GM23338 (cell line): ENCODE measurements around the gene MIAT.

ENCODE experiments used
- EZH2 ChIP-seq: fragments of 200-600 bp; sonication (generic); IDR thresholded peaks from one replicate; pipeline ENCODE4 v1.8.0; 2017; ENCODE audit warnings: antibody characterized with exemption, mild to moderate bottlenecking, low read depth; ENCODE audit not compliant: unreplicated experiment
- EZH2phosphoT487 ChIP-seq: fragments of 200-600 bp; sonication (generic); IDR thresholded peaks from one replicate; pipeline ENCODE4 v1.8.1; 2018; ENCODE audit warnings: antibody characterized with exemption; ENCODE audit not compliant: unreplicated experiment
- JUNB ChIP-seq: IDR thresholded peaks from one replicate; pipeline ENCODE4 v1.6.1; 2016; ENCODE audit warnings: antibody characterized with exemption; ENCODE audit not compliant: unreplicated experiment
- POLR2AphosphoS5 ChIP-seq: IDR thresholded peaks from 2 replicates; pipeline ENCODE4 v1.6.1; 2016; ENCODE audit warnings: antibody characterized with exemption, low read depth
- TF ChIP-seq, protein P1 (sequence below), 2 experiments: fragments of 200-600 bp in 1 of 2; sonication (generic) in 1 of 2; conservative IDR thresholded peaks; 2 replicates each; pipeline versions ENCODE4 v1.5.1 to v1.6.1; 2016 to 2017; ENCODE audit warnings: antibody characterized with exemption in 2 of 2, low read depth in 2 of 2, mild to moderate bottlenecking in 2 of 2, moderate library complexity in 1 of 2
- TF ChIP-seq, protein P2 (sequence below): IDR thresholded peaks from one replicate; pipeline ENCODE4 v1.6.1; 2018; ENCODE audit warnings: antibody characterized with exemption; ENCODE audit not compliant: unreplicated experiment

DNA sequence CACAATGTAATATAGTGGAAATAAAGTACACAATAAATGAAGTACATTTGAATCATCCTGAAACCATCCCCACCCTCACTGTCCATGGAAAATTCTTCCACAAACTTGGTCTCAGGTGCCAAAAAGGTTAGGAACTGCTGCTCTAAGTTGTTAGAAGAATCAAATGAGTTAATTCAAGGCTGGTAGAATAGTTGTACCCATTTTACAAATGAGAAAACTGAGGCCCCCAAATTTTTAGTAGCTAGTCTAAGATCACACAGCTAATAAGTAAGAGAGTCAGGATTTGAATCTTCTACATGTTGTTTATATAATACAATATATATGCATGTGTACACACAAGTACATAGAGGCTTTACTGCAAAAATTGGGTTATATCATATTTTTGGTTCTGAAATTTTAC is 43.1 kb downstream of the MIAT start:
- no peak for TF ChIP-seq POLR2AphosphoS5
- TF ChIP-seq, protein P1, sequence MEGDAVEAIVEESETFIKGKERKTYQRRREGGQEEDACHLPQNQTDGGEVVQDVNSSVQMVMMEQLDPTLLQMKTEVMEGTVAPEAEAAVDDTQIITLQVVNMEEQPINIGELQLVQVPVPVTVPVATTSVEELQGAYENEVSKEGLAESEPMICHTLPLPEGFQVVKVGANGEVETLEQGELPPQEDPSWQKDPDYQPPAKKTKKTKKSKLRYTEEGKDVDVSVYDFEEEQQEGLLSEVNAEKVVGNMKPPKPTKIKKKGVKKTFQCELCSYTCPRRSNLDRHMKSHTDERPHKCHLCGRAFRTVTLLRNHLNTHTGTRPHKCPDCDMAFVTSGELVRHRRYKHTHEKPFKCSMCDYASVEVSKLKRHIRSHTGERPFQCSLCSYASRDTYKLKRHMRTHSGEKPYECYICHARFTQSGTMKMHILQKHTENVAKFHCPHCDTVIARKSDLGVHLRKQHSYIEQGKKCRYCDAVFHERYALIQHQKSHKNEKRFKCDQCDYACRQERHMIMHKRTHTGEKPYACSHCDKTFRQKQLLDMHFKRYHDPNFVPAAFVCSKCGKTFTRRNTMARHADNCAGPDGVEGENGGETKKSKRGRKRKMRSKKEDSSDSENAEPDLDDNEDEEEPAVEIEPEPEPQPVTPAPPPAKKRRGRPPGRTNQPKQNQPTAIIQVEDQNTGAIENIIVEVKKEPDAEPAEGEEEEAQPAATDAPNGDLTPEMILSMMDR (conservative IDR thresholded peaks at IDR 0.05; ENCODE audit: low read depth in 2 of 2), result no peak
- no peak for TF ChIP-seq EZH2phosphoT487
- TF ChIP-seq EZH2, result no peak
- TF ChIP-seq, protein P2, sequence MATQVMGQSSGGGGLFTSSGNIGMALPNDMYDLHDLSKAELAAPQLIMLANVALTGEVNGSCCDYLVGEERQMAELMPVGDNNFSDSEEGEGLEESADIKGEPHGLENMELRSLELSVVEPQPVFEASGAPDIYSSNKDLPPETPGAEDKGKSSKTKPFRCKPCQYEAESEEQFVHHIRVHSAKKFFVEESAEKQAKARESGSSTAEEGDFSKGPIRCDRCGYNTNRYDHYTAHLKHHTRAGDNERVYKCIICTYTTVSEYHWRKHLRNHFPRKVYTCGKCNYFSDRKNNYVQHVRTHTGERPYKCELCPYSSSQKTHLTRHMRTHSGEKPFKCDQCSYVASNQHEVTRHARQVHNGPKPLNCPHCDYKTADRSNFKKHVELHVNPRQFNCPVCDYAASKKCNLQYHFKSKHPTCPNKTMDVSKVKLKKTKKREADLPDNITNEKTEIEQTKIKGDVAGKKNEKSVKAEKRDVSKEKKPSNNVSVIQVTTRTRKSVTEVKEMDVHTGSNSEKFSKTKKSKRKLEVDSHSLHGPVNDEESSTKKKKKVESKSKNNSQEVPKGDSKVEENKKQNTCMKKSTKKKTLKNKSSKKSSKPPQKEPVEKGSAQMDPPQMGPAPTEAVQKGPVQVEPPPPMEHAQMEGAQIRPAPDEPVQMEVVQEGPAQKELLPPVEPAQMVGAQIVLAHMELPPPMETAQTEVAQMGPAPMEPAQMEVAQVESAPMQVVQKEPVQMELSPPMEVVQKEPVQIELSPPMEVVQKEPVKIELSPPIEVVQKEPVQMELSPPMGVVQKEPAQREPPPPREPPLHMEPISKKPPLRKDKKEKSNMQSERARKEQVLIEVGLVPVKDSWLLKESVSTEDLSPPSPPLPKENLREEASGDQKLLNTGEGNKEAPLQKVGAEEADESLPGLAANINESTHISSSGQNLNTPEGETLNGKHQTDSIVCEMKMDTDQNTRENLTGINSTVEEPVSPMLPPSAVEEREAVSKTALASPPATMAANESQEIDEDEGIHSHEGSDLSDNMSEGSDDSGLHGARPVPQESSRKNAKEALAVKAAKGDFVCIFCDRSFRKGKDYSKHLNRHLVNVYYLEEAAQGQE, result no peak
- no peak for TF ChIP-seq JUNB
